SK-N-SH (cell line): ENCODE data around the gene MCC. TPM values are rescaled to one million over a fixed set of nuclear protein-coding genes. Genes with fewer than 3 reads are reported as not detected.

Experiments
- CTCF ChIA-PET: fragments of 300-600, 350-600 bp; formaldehyde crosslinking; extraction: SDS; loops from one replicate; lab custom pipeline; 2021; lab: Yijun Ruan, JAX
- POLR2A ChIA-PET: fragments of 350-600 bp; sonication (Branson Sonifier 250); formaldehyde crosslinking; extraction: SDS; loops from one replicate; lab custom pipeline; 2020; ENCODE audit warnings: antibody characterized with exemption, inconsistent platforms; lab: Yijun Ruan, JAX
- DNase-seq: peaks from one replicate; pipeline ENCODE4 v3.0.0; 2012
- H2AFZ ChIP-seq: fragments of 200-600 bp; sonication (generic); 2 replicates; pipeline ENCODE4 v1.8.1; 2016; ENCODE audit warnings: antibody characterized with exemption, mild to moderate bottlenecking, low read depth
- H3F3A ChIP-seq: fragments of 200-600 bp; sonication (generic); replicated peaks from 2 replicates; pipeline ENCODE3; 2016; ENCODE audit warnings: antibody characterized with exemption, mild to moderate bottlenecking; ENCODE audit not compliant: insufficient read depth
- H3K27ac ChIP-seq, 2 experiments: fragments of 200-500 bp in 1 of 2; fragments of 200-600 bp in 1 of 2; sonication (Bioruptor generic) in 1 of 2; sonication (generic), shearing (Covaris generic) in 1 of 2; 2 replicates each; pipeline versions ENCODE4 v1.5.1 to v1.6.1; 2014 to 2016; ENCODE audit warnings: low read depth in 2 of 2, inconsistent platforms in 1 of 2, low read length in 1 of 2, mild to moderate bottlenecking in 1 of 2, mixed read lengths in 1 of 2
- H3K27me3 ChIP-seq: fragments of 200-600 bp; sonication (generic), shearing (Covaris generic); 2 replicates; pipeline ENCODE4 v1.6.1; 2016; ENCODE audit warnings: mixed run types; ENCODE audit not compliant: insufficient read depth
- H3K36me3 ChIP-seq, 2 experiments: fragments of 200-500 bp in 1 of 2; fragments of 200-600 bp in 1 of 2; sonication (Bioruptor generic) in 1 of 2; sonication (generic) in 1 of 2; replicated peaks in 1 of 2; 2 replicates each; pipeline versions ENCODE3 to v1.5.1; 2014 to 2016; ENCODE audit warnings: low read length in 1 of 2, mild to moderate bottlenecking in 1 of 2; ENCODE audit not compliant: insufficient read depth in 2 of 2, control insufficient read depth in 1 of 2
- H3K4me1 ChIP-seq, 2 experiments: fragments of 200-500 bp in 1 of 2; fragments of 200-600 bp in 1 of 2; sonication (Bioruptor generic) in 1 of 2; sonication (generic), shearing (Covaris generic) in 1 of 2; 2 replicates each; pipeline versions ENCODE4 v1.5.1 to v1.6.1; 2014 to 2016; ENCODE audit warnings: low read depth in 1 of 2, low read length in 1 of 2, mixed run types in 1 of 2; ENCODE audit not compliant: insufficient read depth in 2 of 2, control insufficient read depth in 1 of 2
- H3K4me2 ChIP-seq: fragments of 200-600 bp; sonication (generic), shearing (Covaris generic); 2 replicates; pipeline ENCODE4 v1.6.1; 2017; ENCODE audit warnings: mixed run types
- H3K4me3 ChIP-seq, 2 experiments: fragments of 200-500 bp in 1 of 2; fragments of 200-600 bp in 1 of 2; sonication (Bioruptor generic) in 1 of 2; sonication (generic), shearing (Covaris generic) in 1 of 2; 2 replicates each; pipeline versions ENCODE4 v1.5.1 to v1.8.1; 2014 to 2016; ENCODE audit warnings: low read depth in 2 of 2, inconsistent platforms in 1 of 2, low read length in 1 of 2, mild to moderate bottlenecking in 1 of 2, mixed read lengths in 1 of 2, moderate library complexity in 1 of 2
- H3K79me2 ChIP-seq: fragments of 200-600 bp; sonication (generic); 2 replicates; pipeline ENCODE4 v1.8.1; 2017; ENCODE audit warnings: mild to moderate bottlenecking; ENCODE audit not compliant: insufficient read depth
- H3K9ac ChIP-seq: fragments of 200-600 bp; sonication (generic); 2 replicates; pipeline ENCODE4 v1.6.1; 2017; ENCODE audit warnings: mixed run types
- H3K9me2 ChIP-seq: fragments of 200-600 bp; sonication (generic); 2 replicates; pipeline ENCODE4 v1.6.1; 2017; ENCODE audit warnings: mixed run types
- H3K9me3 ChIP-seq: fragments of 200-600 bp; sonication (generic); 2 replicates; pipeline ENCODE4 v1.6.1; 2017; ENCODE audit warnings: mixed run types, mild to moderate bottlenecking, moderate library complexity
- H4K20me1 ChIP-seq: fragments of 200-600 bp; sonication (generic); 2 replicates; pipeline ENCODE4 v1.6.1; 2017; ENCODE audit warnings: mild to moderate bottlenecking, mixed run types; ENCODE audit not compliant: insufficient read depth
- CHD2 ChIP-seq: fragments of 150-350 bp; IDR thresholded peaks from 2 replicates; pipeline ENCODE4 v1.6.1; 2018; ENCODE audit warnings: low read length; ENCODE audit not compliant: partially characterized antibody
- ELF1 ChIP-seq: IDR thresholded peaks from 2 replicates; pipeline ENCODE4 v1.4.0; 2012
- EP300 ChIP-seq, 2 experiments: IDR thresholded peaks; 2 replicates each; pipeline versions ENCODE4 v1.4.0 to v1.6.1; 2012; ENCODE audit warnings: borderline replicate concordance in 1 of 2, low read depth in 1 of 2, low read length in 1 of 2
- FOXJ3 ChIP-seq: sonication (generic); formaldehyde crosslinking; IDR thresholded peaks from 2 replicates; pipeline ENCODE4 v1.5.1; 2020; ENCODE audit warnings: mild to moderate bottlenecking, missing genetic modification reagents
- GATA2 ChIP-seq: sonication (generic); formaldehyde crosslinking; IDR thresholded peaks from 2 replicates; pipeline ENCODE4 v1.5.0; 2020; ENCODE audit warnings: mild to moderate bottlenecking, missing genetic modification reagents
- MXI1 ChIP-seq: IDR thresholded peaks from 2 replicates; pipeline ENCODE4 v1.6.1; 2012; ENCODE audit warnings: mild to moderate bottlenecking, low read depth, low read length, improper control_type of control experiment
- NRF1 ChIP-seq: IDR thresholded peaks from 2 replicates; pipeline ENCODE4 v1.6.1; 2012; ENCODE audit warnings: low read depth, mild to moderate bottlenecking, low read length
- POLR2AphosphoS5 ChIP-seq: IDR thresholded peaks from 2 replicates; pipeline ENCODE4 v1.6.1; 2012; ENCODE audit warnings: low read depth, low read length
- RAD21 ChIP-seq: IDR thresholded peaks from 2 replicates; pipeline ENCODE4 v1.6.1; 2012; ENCODE audit warnings: mild to moderate bottlenecking, low read length
- RCOR1 ChIP-seq: fragments of 150-350 bp; IDR thresholded peaks from 2 replicates; pipeline ENCODE4 v1.6.1; 2017; ENCODE audit warnings: antibody characterized with exemption, low read length
- SIN3A ChIP-seq: IDR thresholded peaks from 2 replicates; pipeline ENCODE4 v1.6.1; 2012; ENCODE audit warnings: low read depth, mild to moderate bottlenecking, low read length, moderate library complexity, borderline replicate concordance
- SMC3 ChIP-seq: IDR thresholded peaks from 2 replicates; pipeline ENCODE4 v1.6.1; 2012; ENCODE audit warnings: low read depth, low read length, improper control_type of control experiment
- TAF1 ChIP-seq: IDR thresholded peaks from 2 replicates; pipeline ENCODE4 v1.6.1; 2012; ENCODE audit warnings: low read depth, mild to moderate bottlenecking, low read length, moderate library complexity, borderline replicate concordance
- TEAD4 ChIP-seq: IDR thresholded peaks from 2 replicates; pipeline ENCODE4 v1.4.0; 2012; ENCODE audit warnings: mild to moderate bottlenecking, borderline replicate concordance; ENCODE audit not compliant: insufficient read depth
- WGBS: methylation state at CpG from one replicate; pipeline ENCODE4 v1.1.6; 2017; ENCODE audit warnings: low lambda C conversion rate; 5-methylcytosine and 5-hydroxymethylcytosine counted together
- polyA plus RNA-seq, 3 experiments: library from polyadenylated mRNA; depleted of rRNA; stranded (reverse); fragments of >200 nt; gene quantifications; 2 replicates each; pipeline ENCODE4 v1.2.3, GENCODE V29; 2012
- TF ChIP-seq, protein P1 (sequence below): IDR thresholded peaks from 2 replicates; pipeline ENCODE4 v1.4.0; 2012; ENCODE audit warnings: low read depth, borderline replicate concordance

Gene MCC
- polyA plus RNA-seq, 1 of the 3 experiments (the other 2 are of a cell fraction): 3.6 TPM

DNA sequence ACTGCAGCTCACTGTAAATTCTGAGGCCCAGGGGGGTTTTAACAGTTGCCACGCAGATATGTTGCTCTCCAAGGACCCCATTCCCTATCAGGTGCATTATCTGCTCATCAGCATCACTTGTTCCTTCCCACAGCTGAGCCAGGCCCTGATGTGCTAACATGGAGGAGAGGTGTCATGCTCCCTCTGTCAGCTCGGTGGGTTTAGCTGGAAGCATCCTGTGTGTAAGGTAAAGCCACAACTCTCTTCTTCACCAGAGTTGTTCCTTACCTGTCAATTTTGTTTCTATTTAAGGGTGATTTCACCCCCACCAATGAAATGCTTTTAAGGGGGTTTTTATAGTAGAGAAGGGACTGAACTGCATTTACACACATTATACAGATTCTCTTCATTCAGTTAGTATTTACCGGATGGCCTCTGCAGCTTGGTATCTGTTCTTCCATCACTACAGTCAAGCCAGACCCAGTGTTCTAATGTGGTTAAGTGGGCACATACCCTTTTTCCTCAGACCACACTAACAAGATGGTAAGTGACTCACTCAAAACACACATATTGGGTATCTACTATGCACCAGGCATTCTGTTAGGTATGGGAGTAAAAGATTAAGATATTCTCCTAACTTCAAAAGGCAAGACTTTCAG, 306.3 kb downstream of the MCC start:
- WGBS: 38% methylated on average over 3 of the region's 3 CpGs
- POLR2A ChIA-PET: no interaction called here
- H3K4me1 ChIP-seq: peaks cover 0 to 49% of the 10 kb centered on the region in 2 experiments; a peak in 2 of 4 replicates
- TF ChIP-seq POLR2AphosphoS5: no peak
- no peak for TF ChIP-seq ELF1
- peak in 1 of 2 experiments; percentile 58; a peak in 1 of 4 replicates for TF ChIP-seq EP300 (IDR thresholded peaks at IDR 0.05; ENCODE audit: borderline replicate concordance in 1 of 2, low read depth in 1 of 2, low read length in 1 of 2)
- TF ChIP-seq GATA2: peak; percentile 89
- peak; percentile 31; the same call in 1 of the 2 replicates for TF ChIP-seq FOXJ3 (CRISPR knock-in tag)
- peak; percentile 3; the same call in 1 of the 2 replicates for TF ChIP-seq RAD21
- peak; percentile 66; the same call in 1 of the 2 replicates for TF ChIP-seq RCOR1
- TF ChIP-seq CHD2: peak; percentile 39
- TF ChIP-seq SIN3A: no peak
- H3K9me3 ChIP-seq: no peaks in the 10 kb centered on the region
- H2AFZ ChIP-seq: no peak overlapping the region
- H3K79me2 ChIP-seq: no peaks in the 10 kb centered on the region
- H3K9me2 ChIP-seq: no peaks in the 10 kb centered on the region
- H3K4me2 ChIP-seq: no peak overlapping the region
- no peaks in the 10 kb centered on the region for H3K27me3 ChIP-seq
- no peaks in the 10 kb centered on the region for H3K36me3 ChIP-seq
- no peaks in the 10 kb centered on the region for H4K20me1 ChIP-seq
- H3K9ac ChIP-seq: no peak overlapping the region
- no peak overlapping the region for H3K4me3 ChIP-seq
- peak; percentile 61 for DNase-seq
- peak overlapping the region in 1 of 2 experiments; percentile 80; a peak in 2 of 4 replicates for H3K27ac ChIP-seq
- no peaks in the 10 kb centered on the region for H3F3A ChIP-seq
- CTCF ChIA-PET: interaction anchor here (0.9 to 1.2 kb wide), 4 partner anchors 11 to 149 kb away, joined by 4 read pairs; no protein-coding TSS in a partner anchor

GRCh38 chr5:113181409-113181808, 306.8 kb downstream of the MCC start:
- Histone ChIP-seq H3K36me3 (no peaks in the 10 kb centered on the region), H3K9me2 (no peaks in the 10 kb centered on the region), H3K79me2 (no peaks in the 10 kb centered on the region), H3K27ac (peak overlapping the region in 1 of 2 experiments; percentile 80; a peak in 2 of 4 replicates), H3F3A (no peaks in the 10 kb centered on the region), H4K20me1 (no peaks in the 10 kb centered on the region), H3K4me3 (no peak overlapping the region), H3K27me3 (no peaks in the 10 kb centered on the region), H3K9me3 (no peaks in the 10 kb centered on the region), H3K4me1 (peaks cover 0 to 48% of the 10 kb centered on the region in 2 experiments; a peak in 2 of 4 replicates), H3K4me2 (no peak overlapping the region), H2AFZ (no peak overlapping the region), H3K9ac (no peak overlapping the region)
- no peak for TF ChIP-seq SMC3
- TF ChIP-seq MXI1: no peak
- no peak for TF ChIP-seq TEAD4
- TF ChIP-seq TAF1: no peak
- TF ChIP-seq FOXJ3 (CRISPR knock-in tag): no peak
- TF ChIP-seq EP300 (IDR thresholded peaks at IDR 0.05; ENCODE audit: borderline replicate concordance in 1 of 2, low read depth in 1 of 2, low read length in 1 of 2): no peak
- TF ChIP-seq, protein P1, sequence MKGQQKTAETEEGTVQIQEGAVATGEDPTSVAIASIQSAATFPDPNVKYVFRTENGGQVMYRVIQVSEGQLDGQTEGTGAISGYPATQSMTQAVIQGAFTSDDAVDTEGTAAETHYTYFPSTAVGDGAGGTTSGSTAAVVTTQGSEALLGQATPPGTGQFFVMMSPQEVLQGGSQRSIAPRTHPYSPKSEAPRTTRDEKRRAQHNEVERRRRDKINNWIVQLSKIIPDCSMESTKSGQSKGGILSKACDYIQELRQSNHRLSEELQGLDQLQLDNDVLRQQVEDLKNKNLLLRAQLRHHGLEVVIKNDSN: no peak
- TF ChIP-seq ELF1: no peak
- TF ChIP-seq RCOR1: no peak
- no peak for TF ChIP-seq NRF1
- ChIA-PET CTCF (interaction anchor here (0.9 to 1.2 kb wide), 3 partner anchors 12 to 113 kb away, joined by 4 read pairs; no protein-coding TSS in a partner anchor), POLR2A (interaction anchor here (0.6 kb wide), 1 partner anchor 107 kb away, joined by 6 read pairs; no protein-coding TSS in a partner anchor)
- no peak for DNase-seq
- whole genome bisulfite sequencing: 68% methylated on average over 1 of the region's 1 CpG
